Osteoblast (primary cell): ENCODE measurements around the gene HLA-DOB. TPM values are rescaled to one million over a fixed set of nuclear protein-coding genes. Genes with fewer than 3 reads are reported as not detected.

Experiments
- DNase-seq: peaks from one replicate; pipeline ENCODE4 v3.0.0; 2011; ENCODE audit warnings: low spot score, mixed read lengths; ENCODE audit not compliant: insufficient read length; ENCODE audit errors: missing footprints
- H2AFZ ChIP-seq: 2 replicates; pipeline ENCODE4 v1.6.0; 2011; ENCODE audit warnings: mild to moderate bottlenecking, low read length
- H3K27ac ChIP-seq: 2 replicates; pipeline ENCODE4 v1.5.1; 2011; ENCODE audit warnings: mild to moderate bottlenecking, low read depth, low read length, moderate library complexity
- H3K27me3 ChIP-seq: 2 replicates; pipeline ENCODE4 v1.6.0; 2012; ENCODE audit warnings: mild to moderate bottlenecking, control low read depth, inconsistent platforms, low read length, moderate library complexity; ENCODE audit not compliant: insufficient read depth
- H3K36me3 ChIP-seq: 2 replicates; pipeline ENCODE4 v1.5.1; 2011; ENCODE audit warnings: mild to moderate bottlenecking, low read length, control low read depth, moderate library complexity; ENCODE audit not compliant: insufficient read depth
- H3K4me1 ChIP-seq: 2 replicates; pipeline ENCODE4 v1.5.1; 2011; ENCODE audit warnings: mild to moderate bottlenecking, low read length, control low read depth, moderate library complexity; ENCODE audit not compliant: insufficient read depth
- H3K4me2 ChIP-seq: 2 replicates; pipeline ENCODE4 v1.6.0; 2011; ENCODE audit warnings: mild to moderate bottlenecking, low read length; ENCODE audit not compliant: insufficient read depth
- H3K4me3 ChIP-seq: fragments of 200-600 bp; sonication (generic); 3 replicates; pipeline ENCODE4 v1.5.1; 2012; ENCODE audit warnings: mild to moderate bottlenecking, low read length, inconsistent platforms; ENCODE audit not compliant: insufficient read depth
- H3K79me2 ChIP-seq: 2 replicates; pipeline ENCODE4 v1.6.0; 2012; ENCODE audit warnings: mild to moderate bottlenecking, low read length, control low read depth, inconsistent platforms; ENCODE audit not compliant: insufficient read depth
- H3K9me3 ChIP-seq: 2 replicates; pipeline ENCODE4 v1.5.1; 2011; ENCODE audit warnings: low read depth, low read length, control low read depth
- H4K20me1 ChIP-seq: 2 replicates; pipeline ENCODE4 v1.6.0; 2012; ENCODE audit warnings: mild to moderate bottlenecking, low read length, control low read depth; ENCODE audit not compliant: insufficient read depth
- total RNA-seq: library from RNA; depleted of rRNA; stranded (reverse); fragments of >200 nt; gene quantifications from 2 replicates; pipeline ENCODE4 v1.2.3, GENCODE V29; 2012
- TF ChIP-seq, protein P1 (sequence below): IDR thresholded peaks from 2 replicates; pipeline ENCODE4 v1.5.1; 2011; ENCODE audit warnings: mild to moderate bottlenecking, low read depth, low read length, moderate library complexity; ENCODE audit errors: extremely low read depth

The HLA-DOB gene
- total RNA-seq, 1 donor = 0.36 TPM

DNA sequence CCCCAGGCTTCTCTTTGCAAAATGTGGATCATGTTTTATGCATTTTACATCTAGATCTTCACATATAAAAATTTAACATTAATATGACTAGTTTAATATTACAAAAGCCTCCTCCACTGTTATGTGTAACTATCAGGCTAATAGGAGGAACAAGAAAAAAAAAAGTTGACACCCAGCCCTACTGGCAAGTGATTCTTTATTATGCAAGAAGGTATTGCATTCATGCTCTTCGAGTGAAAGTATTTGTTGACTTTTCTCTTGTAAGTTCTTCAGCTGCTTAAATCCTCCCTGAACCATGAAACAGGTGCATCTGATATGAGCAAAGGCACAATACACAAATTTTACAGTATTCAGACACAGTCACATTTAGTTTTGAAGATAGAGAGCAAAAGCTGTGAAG, 52.8 kb downstream of the HLA-DOB start:
- Histone ChIP-seq H3K9me3 (no peaks in the 10 kb centered on the region), H2AFZ (no peak overlapping the region), H3K27ac (no peak overlapping the region), H3K4me1 (no peaks in the 10 kb centered on the region), H3K4me3 (no peak overlapping the region), H3K4me2 (no peak overlapping the region), H4K20me1 (no peaks in the 10 kb centered on the region), H3K79me2 (no peaks in the 10 kb centered on the region), H3K36me3 (no peaks in the 10 kb centered on the region), H3K27me3 (peaks cover 29% of the 10 kb centered on the region)
- DNase-seq = no peak
- TF ChIP-seq, protein P1, sequence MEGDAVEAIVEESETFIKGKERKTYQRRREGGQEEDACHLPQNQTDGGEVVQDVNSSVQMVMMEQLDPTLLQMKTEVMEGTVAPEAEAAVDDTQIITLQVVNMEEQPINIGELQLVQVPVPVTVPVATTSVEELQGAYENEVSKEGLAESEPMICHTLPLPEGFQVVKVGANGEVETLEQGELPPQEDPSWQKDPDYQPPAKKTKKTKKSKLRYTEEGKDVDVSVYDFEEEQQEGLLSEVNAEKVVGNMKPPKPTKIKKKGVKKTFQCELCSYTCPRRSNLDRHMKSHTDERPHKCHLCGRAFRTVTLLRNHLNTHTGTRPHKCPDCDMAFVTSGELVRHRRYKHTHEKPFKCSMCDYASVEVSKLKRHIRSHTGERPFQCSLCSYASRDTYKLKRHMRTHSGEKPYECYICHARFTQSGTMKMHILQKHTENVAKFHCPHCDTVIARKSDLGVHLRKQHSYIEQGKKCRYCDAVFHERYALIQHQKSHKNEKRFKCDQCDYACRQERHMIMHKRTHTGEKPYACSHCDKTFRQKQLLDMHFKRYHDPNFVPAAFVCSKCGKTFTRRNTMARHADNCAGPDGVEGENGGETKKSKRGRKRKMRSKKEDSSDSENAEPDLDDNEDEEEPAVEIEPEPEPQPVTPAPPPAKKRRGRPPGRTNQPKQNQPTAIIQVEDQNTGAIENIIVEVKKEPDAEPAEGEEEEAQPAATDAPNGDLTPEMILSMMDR = no peak

DNA sequence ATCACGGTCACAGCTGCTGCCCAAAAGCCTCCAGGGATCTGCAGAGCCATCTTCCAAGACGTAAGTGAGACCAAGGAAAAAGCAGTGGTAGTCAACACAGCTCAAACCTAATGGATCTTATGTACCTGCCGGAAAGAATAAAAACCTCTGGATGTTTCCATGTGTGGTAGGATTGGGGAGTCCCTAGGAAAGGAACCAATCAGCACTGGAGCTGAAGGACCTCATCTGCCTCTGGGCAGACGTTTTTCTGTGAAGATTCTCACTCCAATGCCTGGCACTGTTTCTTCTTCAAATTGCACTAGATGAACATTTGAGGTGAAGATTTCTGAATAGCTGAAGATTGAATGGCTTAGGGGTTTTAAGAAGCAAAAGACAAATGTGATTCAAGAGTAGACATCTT, 53.4 kb downstream of the HLA-DOB start, which contains the start of gene HLA-DQB2:
Gene HLA-DQB2 (minus strand): TSS at position 112 of the 400 bp plus-strand sequence. CDS start 62 bp downstream, at position 50.
- H3K79me2 ChIP-seq = no peaks in the 10 kb centered on the region
- H3K4me1 ChIP-seq = no peaks in the 10 kb centered on the region
- peak; percentile 62 for DNase-seq
- H3K9me3 ChIP-seq = no peaks in the 10 kb centered on the region
- TF ChIP-seq, protein P1 = no peak
- H3K4me2 ChIP-seq = no peak within 1 kb of the TSS
- no peaks in the 10 kb centered on the region for H3K36me3 ChIP-seq
- H3K4me3 ChIP-seq = no peak within 1 kb of the TSS
- H4K20me1 ChIP-seq = no peaks in the 10 kb centered on the region
- no peak within 1 kb of the TSS for H2AFZ ChIP-seq
- H3K27ac ChIP-seq = no peak within 1 kb of the TSS
- H3K27me3 ChIP-seq = peaks cover 29% of the 10 kb centered on the region

Other genes with a start within 250 kb of the HLA-DOB start
- gene HLA-DRB1, start 227.2 kb downstream of the HLA-DOB start, total RNA-seq = 1.1 and 19.7 TPM in 2 replicates
- gene HLA-DQA1, start 179.6 kb downstream of the HLA-DOB start, total RNA-seq = 0.29 TPM in 1 of 2 replicates, not detected in the other
- under 0.01 and 6.5 TPM in 2 replicates for gene HLA-DQB1, start 150.3 kb downstream of the HLA-DOB start, total RNA-seq
- gene HLA-DQA2, start 75.6 kb downstream of the HLA-DOB start, total RNA-seq = not detected in 2 replicates
- gene HLA-DQB2, start 53.5 kb downstream of the HLA-DOB start, total RNA-seq = not detected in 2 replicates
- gene TAP2, start 21.7 kb upstream of the HLA-DOB start, total RNA-seq = 12.4 and 20.6 TPM in 2 replicates
- 67.3 and 83.4 TPM in 2 replicates for gene PSMB8, start 27.0 kb upstream of the HLA-DOB start, total RNA-seq
- gene TAP1, start 36.7 kb upstream of the HLA-DOB start, total RNA-seq = 42.3 and 43.6 TPM in 2 replicates
- 20.3 and 29.8 TPM in 2 replicates for gene PSMB9, start 37.2 kb upstream of the HLA-DOB start, total RNA-seq
- 2.2 and 8.3 TPM in 2 replicates for gene HLA-DMB, start 124.0 kb upstream of the HLA-DOB start, total RNA-seq
- gene HLA-DMA, start 136.1 kb upstream of the HLA-DOB start, total RNA-seq = 9.0 and 20.0 TPM in 2 replicates
- 116 and 119 TPM in 2 replicates for gene BRD2, start 151.6 kb upstream of the HLA-DOB start, total RNA-seq
- under 0.01 and 2.4 TPM in 2 replicates for gene HLA-DOA, start 192.6 kb upstream of the HLA-DOB start, total RNA-seq